PC-3 (cell line): Measurements from ENCODE around the gene MMP23B.

ENCODE experiments used
- EZH2 ChIP-seq: fragments of 300-600 bp; sonication (generic); IDR thresholded peaks from one replicate; pipeline ENCODE4 v1.6.1; 2017; ENCODE audit warnings: antibody characterized with exemption, mild to moderate bottlenecking, low read length; ENCODE audit not compliant: unreplicated experiment
- EZH2phosphoT487 ChIP-seq: fragments of 300-600 bp; sonication (generic); IDR thresholded peaks from 2 replicates; pipeline ENCODE4 v1.6.1; 2018; ENCODE audit warnings: mild to moderate bottlenecking, antibody characterized with exemption, low read length, borderline replicate concordance
- TF ChIP-seq, protein P1 (sequence below): fragments of 300-600 bp; sonication (generic); conservative IDR thresholded peaks from 2 replicates; pipeline ENCODE4 v1.5.1; 2017; ENCODE audit warnings: antibody characterized with exemption, low read depth, mild to moderate bottlenecking, low read length

DNA sequence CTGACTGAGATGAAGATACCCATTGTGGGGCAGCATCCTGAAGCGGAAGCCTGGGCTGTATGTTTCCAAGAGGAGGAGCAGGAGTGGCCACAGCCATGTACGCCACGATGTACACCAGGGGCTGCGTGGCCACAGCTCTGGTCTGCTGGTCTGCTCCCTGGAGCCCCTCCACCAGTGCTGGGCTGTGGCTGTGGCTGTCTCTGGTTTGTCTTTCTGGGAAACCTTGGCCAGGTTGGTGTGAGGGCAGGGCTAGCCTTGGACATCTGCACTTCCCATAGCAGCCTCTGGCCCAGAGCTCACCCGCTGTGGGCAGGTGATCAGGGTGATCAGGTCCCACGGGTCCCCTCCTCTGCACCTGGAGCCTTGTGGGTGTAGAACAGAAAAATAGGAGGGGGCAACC is 14.0 kb upstream of the MMP23B start:
- TF ChIP-seq, protein P1, sequence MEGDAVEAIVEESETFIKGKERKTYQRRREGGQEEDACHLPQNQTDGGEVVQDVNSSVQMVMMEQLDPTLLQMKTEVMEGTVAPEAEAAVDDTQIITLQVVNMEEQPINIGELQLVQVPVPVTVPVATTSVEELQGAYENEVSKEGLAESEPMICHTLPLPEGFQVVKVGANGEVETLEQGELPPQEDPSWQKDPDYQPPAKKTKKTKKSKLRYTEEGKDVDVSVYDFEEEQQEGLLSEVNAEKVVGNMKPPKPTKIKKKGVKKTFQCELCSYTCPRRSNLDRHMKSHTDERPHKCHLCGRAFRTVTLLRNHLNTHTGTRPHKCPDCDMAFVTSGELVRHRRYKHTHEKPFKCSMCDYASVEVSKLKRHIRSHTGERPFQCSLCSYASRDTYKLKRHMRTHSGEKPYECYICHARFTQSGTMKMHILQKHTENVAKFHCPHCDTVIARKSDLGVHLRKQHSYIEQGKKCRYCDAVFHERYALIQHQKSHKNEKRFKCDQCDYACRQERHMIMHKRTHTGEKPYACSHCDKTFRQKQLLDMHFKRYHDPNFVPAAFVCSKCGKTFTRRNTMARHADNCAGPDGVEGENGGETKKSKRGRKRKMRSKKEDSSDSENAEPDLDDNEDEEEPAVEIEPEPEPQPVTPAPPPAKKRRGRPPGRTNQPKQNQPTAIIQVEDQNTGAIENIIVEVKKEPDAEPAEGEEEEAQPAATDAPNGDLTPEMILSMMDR: no peak
- TF ChIP-seq EZH2: no peak
- TF ChIP-seq EZH2phosphoT487: no peak
